HUES6 (cell line): ENCODE measurements around the gene MAPK10.
"Not testable (repeated sequence)": the region's sequence is repeated elsewhere in the genome, so short reads cannot be mapped to it uniquely, and the experiment has no call there.

Source experiments
- H3K27ac ChIP-seq: 2 replicates; pipeline ENCODE4 v1.7.0; 2013; ENCODE audit warnings: low read depth, mild to moderate bottlenecking, low read length, inconsistent platforms
- H3K27me3 ChIP-seq: 2 replicates; pipeline ENCODE4 v1.6.1; 2013; ENCODE audit warnings: low read length; ENCODE audit not compliant: control insufficient read depth, insufficient read depth
- H3K36me3 ChIP-seq: 2 replicates; pipeline ENCODE4 v1.6.1; 2013; ENCODE audit warnings: low read length; ENCODE audit not compliant: control insufficient read depth, insufficient read depth
- H3K4me1 ChIP-seq: 2 replicates; pipeline ENCODE4 v1.6.1; 2013; ENCODE audit warnings: low read length; ENCODE audit not compliant: control insufficient read depth, insufficient read depth
- H3K4me3 ChIP-seq: 2 replicates; pipeline ENCODE4 v1.5.1; 2013; ENCODE audit warnings: low read depth, low read length
- H3K9ac ChIP-seq: one replicate; pipeline ENCODE4 v1.6.1; 2013; ENCODE audit warnings: mild to moderate bottlenecking, low read length
- H3K9me3 ChIP-seq: 2 replicates; pipeline ENCODE4 v1.6.1; 2013; ENCODE audit warnings: low read depth, low read length; ENCODE audit not compliant: control insufficient read depth, insufficient read depth

MAPK10 gene

DNA sequence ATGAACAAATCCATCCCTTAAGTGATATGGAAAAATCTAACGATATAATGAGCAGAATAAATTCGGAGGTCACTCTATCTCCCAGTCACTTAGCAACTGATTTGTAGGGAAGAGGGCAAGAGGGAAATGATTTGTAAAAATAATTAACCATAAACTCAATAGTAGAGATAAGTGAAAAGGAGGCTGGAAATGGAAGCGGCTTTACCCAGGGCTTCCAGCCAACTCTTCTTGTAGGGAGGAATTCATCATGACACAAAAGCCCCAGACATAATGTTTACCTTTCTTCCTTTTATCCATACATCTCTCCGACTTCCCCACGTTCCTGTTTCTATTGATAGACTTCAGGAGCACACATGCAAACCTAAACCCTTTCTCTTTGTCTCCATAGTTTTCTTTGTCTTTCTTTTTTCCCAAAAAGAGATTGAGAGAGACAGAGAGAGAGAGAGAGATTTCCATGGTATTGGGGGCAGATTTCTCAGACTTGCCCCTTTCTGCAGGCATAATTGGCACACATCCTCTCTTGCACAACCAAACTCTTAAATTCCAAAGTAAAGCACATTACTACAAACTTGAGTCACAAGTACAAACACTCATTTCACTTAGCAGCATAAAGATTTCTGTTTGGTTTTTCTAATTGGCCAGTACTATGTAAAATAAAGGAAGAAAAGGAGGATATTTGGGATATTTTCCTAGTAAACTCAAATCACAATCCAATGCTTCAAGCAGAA, 140.9 kb downstream of the MAPK10 start:
- Histone ChIP-seq H3K4me3 (no peak overlapping the region), H3K4me1 (peaks cover 3% of the 10 kb centered on the region), H3K9me3 (peaks cover 14% of the 10 kb centered on the region; the same call in 1 of the 2 replicates), H3K36me3 (no peaks in the 10 kb centered on the region), H3K9ac (no peak overlapping the region), H3K27ac (no peak overlapping the region), H3K27me3 (no peaks in the 10 kb centered on the region)

DNA sequence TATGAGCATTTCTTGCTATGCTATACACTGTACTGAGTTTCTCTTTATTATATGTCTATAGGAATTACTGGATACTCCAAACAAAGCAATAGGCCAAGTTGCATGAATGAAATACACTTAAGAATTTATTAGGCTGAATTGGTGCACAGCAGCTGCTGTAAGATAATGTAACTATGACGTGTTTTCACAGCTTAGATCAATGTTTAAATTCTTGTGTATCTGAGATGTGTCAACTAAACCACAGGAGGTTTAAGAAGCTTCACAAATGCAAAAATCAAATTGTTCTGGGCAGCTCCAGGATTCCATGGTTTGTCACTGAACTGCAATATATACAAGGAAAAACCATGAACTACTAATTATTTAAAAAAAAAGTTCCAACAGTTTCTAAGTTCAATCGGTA, 156.7 kb downstream of the MAPK10 start:
- Histone ChIP-seq H3K27ac (no peak overlapping the region), H3K9me3 (no peaks in the 10 kb centered on the region), H3K36me3 (no peaks in the 10 kb centered on the region), H3K9ac (no peak overlapping the region), H3K4me3 (no peak overlapping the region), H3K27me3 (no peaks in the 10 kb centered on the region), H3K4me1 (peaks cover 12% of the 10 kb centered on the region)

DNA sequence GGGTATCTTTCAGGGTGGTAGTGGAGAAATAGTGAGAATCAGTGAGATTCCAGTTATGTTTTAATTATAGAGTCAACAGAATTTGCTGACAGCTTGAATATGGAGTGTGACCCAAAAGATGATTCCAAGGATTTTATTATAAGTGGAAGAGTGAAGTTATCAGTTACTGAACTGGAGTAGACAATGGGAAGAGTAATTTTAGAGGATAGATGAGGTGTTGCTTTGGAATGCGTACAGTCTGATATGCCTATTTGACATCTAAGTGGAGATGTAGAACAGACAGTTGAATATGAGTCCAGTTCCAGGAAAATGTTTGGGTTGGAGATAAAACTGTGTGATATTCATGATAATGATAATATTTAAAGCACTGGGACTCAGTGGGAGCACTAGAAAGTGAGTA, 174.2 kb downstream of the MAPK10 start:
- Histone ChIP-seq H3K9ac (no peak overlapping the region), H3K4me3 (no peak overlapping the region), H3K27me3 (no peaks in the 10 kb centered on the region), H3K27ac (no peak overlapping the region), H3K4me1 (no peaks in the 10 kb centered on the region), H3K36me3 (no peaks in the 10 kb centered on the region), H3K9me3 (0 out of 2 replicates have a peak, but pooled peaks cover 3% of the 10 kb centered on the region)

DNA sequence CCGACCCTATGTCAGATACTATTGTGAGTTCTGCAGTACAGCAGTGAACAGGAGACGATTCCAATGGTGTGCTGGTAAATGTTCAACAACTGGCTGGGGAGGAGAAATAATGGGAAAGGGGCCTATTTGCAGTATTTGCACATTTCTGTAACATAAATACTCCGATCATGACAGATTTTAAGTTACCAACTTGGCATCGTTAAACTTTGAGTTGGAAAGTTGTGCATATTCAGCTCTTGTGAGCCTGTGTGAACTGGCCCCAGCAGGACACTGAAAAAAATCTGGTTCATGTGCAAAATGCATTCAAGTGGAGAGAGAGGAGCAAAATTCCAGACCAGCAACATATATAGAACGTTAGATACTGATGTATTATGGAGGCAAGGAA, 175.0 kb downstream of the MAPK10 start:
- H3K27me3 ChIP-seq: no peaks in the 10 kb centered on the region
- H3K9me3 ChIP-seq: 0 out of 2 replicates have a peak, but pooled peaks cover 3% of the 10 kb centered on the region
- H3K4me1 ChIP-seq: no peaks in the 10 kb centered on the region
- no peaks in the 10 kb centered on the region for H3K36me3 ChIP-seq
- no peak overlapping the region for H3K4me3 ChIP-seq
- no peak overlapping the region for H3K9ac ChIP-seq
- no peak overlapping the region for H3K27ac ChIP-seq

DNA sequence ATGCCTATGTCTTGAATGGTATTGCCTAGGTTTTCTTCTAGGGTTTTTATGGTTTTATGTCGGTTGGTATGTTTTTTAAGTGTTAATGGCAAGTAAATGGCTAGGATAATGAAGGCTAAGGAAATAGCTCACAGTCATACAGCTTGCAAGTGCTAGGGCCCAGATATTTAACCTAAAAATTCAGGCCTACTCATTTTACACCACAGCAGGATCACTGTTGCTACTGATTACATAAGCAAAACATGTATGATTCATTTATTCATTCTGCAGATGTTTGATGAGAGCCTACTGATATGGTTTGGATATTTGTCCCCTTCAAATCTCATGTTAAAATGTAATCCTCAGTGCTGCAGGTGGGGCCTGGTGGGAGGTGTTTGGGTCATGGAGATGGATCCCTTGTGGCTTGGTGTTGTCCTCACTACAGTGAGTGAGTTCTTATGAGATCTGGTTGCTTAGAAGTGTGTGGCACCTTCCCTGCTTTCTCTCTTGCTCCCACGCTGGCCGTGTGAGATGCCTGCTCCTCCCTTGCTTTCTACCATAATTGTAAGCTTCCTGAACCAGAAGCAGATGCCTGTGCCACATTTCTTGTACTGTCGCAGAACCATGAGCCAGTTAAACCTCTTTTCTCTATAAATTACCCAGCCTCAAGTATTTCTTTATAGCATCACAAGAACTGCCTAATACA, 175.5 kb downstream of the MAPK10 start:
- 0 out of 2 replicates have a peak, but pooled peaks cover 6% of the 10 kb centered on the region for H3K9me3 ChIP-seq
- H3K4me1 ChIP-seq: no peaks in the 10 kb centered on the region
- no peak overlapping the region for H3K27ac ChIP-seq
- H3K4me3 ChIP-seq: no peak overlapping the region
- H3K27me3 ChIP-seq: no peaks in the 10 kb centered on the region
- no peak overlapping the region for H3K9ac ChIP-seq
- H3K36me3 ChIP-seq: no peaks in the 10 kb centered on the region

DNA sequence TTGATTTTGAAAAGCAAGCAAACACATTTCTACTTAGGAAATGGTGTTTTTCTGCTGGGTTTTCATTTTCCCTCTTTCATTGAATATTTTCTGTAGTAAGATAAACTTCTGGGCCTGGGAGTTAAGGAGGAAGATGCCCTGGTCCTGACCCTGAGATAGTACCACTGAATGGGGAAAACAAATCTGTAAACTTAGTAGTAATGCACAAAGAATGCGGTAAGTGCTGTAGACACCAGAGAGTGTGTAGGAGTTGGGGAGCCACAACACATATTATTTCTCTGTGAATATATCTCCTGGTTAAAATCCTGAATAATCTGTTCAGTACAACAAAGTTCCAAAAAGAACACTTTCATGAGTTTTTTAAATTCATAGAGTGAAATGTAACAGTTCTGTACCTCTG, 178.3 kb downstream of the MAPK10 start:
- Histone ChIP-seq H3K9me3 (0 out of 2 replicates have a peak, but pooled peaks cover 3% of the 10 kb centered on the region), H3K27ac (no peak overlapping the region), H3K27me3 (no peaks in the 10 kb centered on the region), H3K9ac (no peak overlapping the region), H3K4me1 (no peaks in the 10 kb centered on the region), H3K36me3 (no peaks in the 10 kb centered on the region), H3K4me3 (no peak overlapping the region)

DNA sequence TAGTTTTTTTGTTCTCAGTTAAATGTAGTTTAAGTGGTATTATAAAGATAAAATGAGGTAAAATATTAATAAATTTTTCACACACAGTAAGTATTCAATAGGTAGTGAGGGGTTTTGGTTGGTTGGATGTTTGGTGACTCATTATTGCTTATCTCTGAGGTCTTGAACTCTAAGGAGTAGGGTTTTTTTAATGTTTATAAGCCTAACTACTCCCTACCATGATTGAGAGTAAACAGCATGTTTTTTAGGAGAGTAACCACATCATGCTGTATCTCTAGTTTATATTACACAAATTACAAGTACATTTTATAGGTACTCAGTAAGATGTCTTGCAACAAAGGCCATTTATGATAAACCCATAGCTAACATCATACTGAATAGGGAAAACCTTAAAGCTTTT, 181.6 kb downstream of the MAPK10 start:
- 0 out of 2 replicates have a peak, but pooled peaks cover 3% of the 10 kb centered on the region for H3K9me3 ChIP-seq
- H3K9ac ChIP-seq: no peak overlapping the region
- H3K4me1 ChIP-seq: no peaks in the 10 kb centered on the region
- H3K36me3 ChIP-seq: no peaks in the 10 kb centered on the region
- H3K4me3 ChIP-seq: no peak overlapping the region
- H3K27me3 ChIP-seq: no peaks in the 10 kb centered on the region
- H3K27ac ChIP-seq: no peak overlapping the region

DNA sequence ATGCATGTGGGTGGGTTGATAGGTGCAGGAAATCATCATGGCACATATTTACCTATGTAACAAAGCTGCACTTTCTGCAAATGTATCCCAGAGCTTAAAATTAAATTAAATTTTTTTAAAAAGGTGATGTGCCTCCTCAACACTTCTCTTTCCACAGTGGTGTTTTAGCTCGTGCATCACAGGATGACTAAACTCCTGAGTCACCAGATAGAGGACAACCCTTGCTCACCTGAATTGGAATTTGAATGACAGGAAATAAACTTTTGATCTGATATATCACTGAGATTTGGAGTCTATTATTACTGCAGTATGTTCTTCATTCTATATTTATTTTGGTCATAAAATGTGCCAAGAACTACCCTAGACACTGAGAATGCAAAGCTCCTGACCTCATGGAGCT, 185.3 kb downstream of the MAPK10 start:
- no peaks in the 10 kb centered on the region for H3K27me3 ChIP-seq
- no peak overlapping the region for H3K4me3 ChIP-seq
- H3K27ac ChIP-seq: no peak overlapping the region
- no peaks in the 10 kb centered on the region for H3K4me1 ChIP-seq
- H3K9ac ChIP-seq: no peak overlapping the region
- H3K9me3 ChIP-seq: 0 out of 2 replicates have a peak, but pooled peaks cover 2% of the 10 kb centered on the region
- no peaks in the 10 kb centered on the region for H3K36me3 ChIP-seq

DNA sequence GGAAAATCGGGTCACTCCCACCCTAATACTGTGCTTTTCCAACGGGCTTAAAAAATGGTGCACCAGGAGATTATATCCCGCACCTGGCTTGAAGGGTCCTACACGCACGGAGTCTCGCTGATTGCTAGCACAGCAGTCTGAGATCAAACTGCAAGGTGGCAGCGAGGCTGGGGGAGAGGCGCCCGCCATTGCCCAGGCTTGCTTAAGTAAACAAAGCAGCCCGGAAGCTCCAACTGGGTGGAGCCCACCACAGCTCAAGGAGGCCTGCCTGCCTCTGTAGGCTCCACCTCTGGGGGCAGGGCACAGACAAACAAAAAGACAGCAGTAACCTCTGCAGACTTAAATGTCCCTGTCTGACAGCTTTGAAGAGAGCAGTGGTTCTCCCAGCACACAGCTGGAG, 191.5 kb downstream of the MAPK10 start:
- not testable (repeated sequence) for H3K27ac ChIP-seq, H3K4me3 ChIP-seq, H3K4me1 ChIP-seq, H3K9me3 ChIP-seq, H3K27me3 ChIP-seq, H3K36me3 ChIP-seq, H3K9ac ChIP-seq

DNA sequence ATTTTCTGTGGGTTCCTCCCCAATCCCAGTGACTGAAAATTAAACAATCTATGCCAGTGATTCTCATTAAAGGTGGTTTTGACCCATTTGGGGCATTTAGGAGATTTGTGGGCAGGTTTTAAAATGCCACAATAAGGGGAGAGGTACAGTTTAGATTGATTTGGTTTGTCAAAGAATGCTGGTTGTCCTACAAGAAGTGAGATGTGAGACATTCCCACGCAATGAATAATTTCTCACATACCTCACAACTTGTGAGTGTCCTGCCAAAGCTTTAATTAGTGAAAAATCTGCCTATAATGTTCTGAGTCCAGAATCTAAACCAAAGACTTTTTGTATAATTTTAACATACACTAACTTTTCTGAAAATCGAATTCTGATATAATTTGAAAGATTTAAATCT, 199.4 kb downstream of the MAPK10 start:
- Histone ChIP-seq H3K4me3 (no peak overlapping the region), H3K9ac (no peak overlapping the region), H3K9me3 (no peaks in the 10 kb centered on the region)

DNA sequence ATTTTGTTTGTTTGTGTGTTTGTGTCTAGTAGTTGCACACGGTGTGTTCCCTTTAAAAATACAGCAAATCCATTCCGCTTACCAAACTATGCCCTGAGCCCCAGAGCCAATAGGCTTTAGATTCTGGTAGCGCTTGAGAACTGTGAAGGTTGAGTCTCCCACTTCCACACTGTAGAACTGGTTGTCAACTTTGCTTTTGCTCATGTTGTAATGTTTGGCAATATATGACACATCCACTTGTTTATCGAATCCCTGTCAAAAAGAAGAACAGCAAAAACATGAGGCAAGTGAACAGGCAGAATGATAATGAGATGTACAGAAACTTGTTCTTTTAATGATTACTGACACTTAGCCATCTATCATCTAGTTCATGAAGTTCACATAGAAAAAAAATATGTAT, 200.6 kb downstream of the MAPK10 start:
- Histone ChIP-seq H3K27me3 (no peaks in the 10 kb centered on the region), H3K4me1 (no peaks in the 10 kb centered on the region), H3K9ac (no peak overlapping the region), H3K4me3 (no peak overlapping the region), H3K9me3 (no peaks in the 10 kb centered on the region), H3K27ac (no peak overlapping the region), H3K36me3 (no peaks in the 10 kb centered on the region)

More for the DNA sequence above, 199.4 kb downstream of the MAPK10 start:
- Histone ChIP-seq H3K4me1 (no peaks in the 10 kb centered on the region), H3K27me3 (no peaks in the 10 kb centered on the region), H3K27ac (no peak overlapping the region), H3K36me3 (no peaks in the 10 kb centered on the region)
